RWPE2 (cell line): ENCODE measurements around the gene CYP4F3.

Experiments used
- ATAC-seq: fragments of 200-7000 bp; cut with Tn5 transposase; 3 replicates; pipeline ENCODE4 v1.9.1; 2021; ENCODE audit warnings: low read depth
- DNase-seq: peaks from one replicate; pipeline ENCODE4 v3.0.0-alpha.2; 2020; ENCODE audit warnings: low spot score
- H3K27ac ChIP-seq: fragments of 450-650 bp; 2 replicates; pipeline ENCODE4 v1.5.1; 2017; ENCODE audit warnings: mild to moderate bottlenecking; ENCODE audit not compliant: poor library complexity, severe bottlenecking
- H3K27me3 ChIP-seq: fragments of 250-450 bp; sonication (Bioruptor Pico); 2 replicates; pipeline ENCODE4 v1.5.1; 2021; ENCODE audit warnings: mild to moderate bottlenecking, moderate library complexity; ENCODE audit not compliant: insufficient read depth, poor library complexity, severe bottlenecking
- H3K36me3 ChIP-seq: fragments of 250-450 bp; sonication (Bioruptor Pico); 2 replicates; pipeline ENCODE4 v1.5.1; 2020; ENCODE audit warnings: low read depth, mild to moderate bottlenecking, moderate library complexity
- H3K4me1 ChIP-seq: fragments of 250-450 bp; sonication (Bioruptor Pico); 2 replicates; pipeline ENCODE4 v1.5.1; 2021; ENCODE audit warnings: mild to moderate bottlenecking, moderate library complexity; ENCODE audit not compliant: insufficient read depth, poor library complexity, severe bottlenecking
- H3K4me3 ChIP-seq: fragments of 250-450 bp; sonication (Bioruptor Pico); 2 replicates; pipeline ENCODE4 v1.5.1; 2021; ENCODE audit warnings: mild to moderate bottlenecking, moderate library complexity; ENCODE audit not compliant: severe bottlenecking
- H3K9me3 ChIP-seq: fragments of 250-450 bp; sonication (Bioruptor Pico); 2 replicates; pipeline ENCODE4 v1.5.1; 2021; ENCODE audit warnings: mild to moderate bottlenecking, moderate library complexity; ENCODE audit not compliant: severe bottlenecking
- TF ChIP-seq, protein P1 (sequence below): fragments of 450-650 bp; IDR thresholded peaks from one replicate; pipeline ENCODE4 v1.5.1; 2017; ENCODE audit warnings: mild to moderate bottlenecking, moderate library complexity; ENCODE audit not compliant: poor library complexity, severe bottlenecking

The CYP4F3 gene

GRCh38 chr19:15609261-15609660 is 31.4 kb upstream of the CYP4F3 start:
- ATAC-seq (no peak), DNase-seq (no peak)
- H3K36me3 ChIP-seq = no peaks in the 10 kb centered on the region
- H3K27me3 ChIP-seq = no peaks in the 10 kb centered on the region
- H3K9me3 ChIP-seq = no peaks in the 10 kb centered on the region
- H3K4me3 ChIP-seq = no peak overlapping the region
- TF ChIP-seq, protein P1, sequence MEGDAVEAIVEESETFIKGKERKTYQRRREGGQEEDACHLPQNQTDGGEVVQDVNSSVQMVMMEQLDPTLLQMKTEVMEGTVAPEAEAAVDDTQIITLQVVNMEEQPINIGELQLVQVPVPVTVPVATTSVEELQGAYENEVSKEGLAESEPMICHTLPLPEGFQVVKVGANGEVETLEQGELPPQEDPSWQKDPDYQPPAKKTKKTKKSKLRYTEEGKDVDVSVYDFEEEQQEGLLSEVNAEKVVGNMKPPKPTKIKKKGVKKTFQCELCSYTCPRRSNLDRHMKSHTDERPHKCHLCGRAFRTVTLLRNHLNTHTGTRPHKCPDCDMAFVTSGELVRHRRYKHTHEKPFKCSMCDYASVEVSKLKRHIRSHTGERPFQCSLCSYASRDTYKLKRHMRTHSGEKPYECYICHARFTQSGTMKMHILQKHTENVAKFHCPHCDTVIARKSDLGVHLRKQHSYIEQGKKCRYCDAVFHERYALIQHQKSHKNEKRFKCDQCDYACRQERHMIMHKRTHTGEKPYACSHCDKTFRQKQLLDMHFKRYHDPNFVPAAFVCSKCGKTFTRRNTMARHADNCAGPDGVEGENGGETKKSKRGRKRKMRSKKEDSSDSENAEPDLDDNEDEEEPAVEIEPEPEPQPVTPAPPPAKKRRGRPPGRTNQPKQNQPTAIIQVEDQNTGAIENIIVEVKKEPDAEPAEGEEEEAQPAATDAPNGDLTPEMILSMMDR = no peak
- H3K27ac ChIP-seq = no peak overlapping the region
- H3K4me1 ChIP-seq = no peaks in the 10 kb centered on the region

- Histone ChIP-seq H3K27me3 (no peaks in the 10 kb centered on the region), H3K4me1 (no peaks in the 10 kb centered on the region), H3K9me3 (no peaks in the 10 kb centered on the region), H3K4me3 (no peak overlapping the region), H3K36me3 (no peaks in the 10 kb centered on the region), H3K27ac (no peak overlapping the region)
- DNase-seq = no peak
- TF ChIP-seq, protein P1 = no peak
- ATAC-seq = no peak
Measured at GRCh38 chr19:15612342-15612741, 28.4 kb upstream of the CYP4F3 start.

- TF ChIP-seq, protein P1 = no peak
- ATAC-seq = no peak
Measured at GRCh38 chr19:15613338-15613737, 27.4 kb upstream of the CYP4F3 start.

GRCh38 chr19:15614507-15615379 is 26.0 kb upstream of the CYP4F3 start, which contains the start of gene CYP4F8:
Gene CYP4F8 (plus strand): TSS chr19:15615218. CDS start chr19:15615617, 399 bp downstream.
- DNase-seq = no peak
- Histone ChIP-seq H3K4me1 (no peaks in the 10 kb centered on the region), H3K36me3 (no peaks in the 10 kb centered on the region), H3K9me3 (no peaks in the 10 kb centered on the region), H3K27me3 (no peaks in the 10 kb centered on the region), H3K4me3 (no peak within 1 kb of the TSS), H3K27ac (no peak within 1 kb of the TSS)
- ATAC-seq = no peak
- TF ChIP-seq, protein P1 = no peak

More at GRCh38 chr19:15613338-15613737, 27.4 kb upstream of the CYP4F3 start:
- H3K4me3 ChIP-seq = no peak overlapping the region
- no peak overlapping the region for H3K27ac ChIP-seq
- no peak for DNase-seq
- no peaks in the 10 kb centered on the region for H3K9me3 ChIP-seq
- no peaks in the 10 kb centered on the region for H3K36me3 ChIP-seq
- no peaks in the 10 kb centered on the region for H3K27me3 ChIP-seq
- H3K4me1 ChIP-seq = no peaks in the 10 kb centered on the region

GRCh38 chr19:15615526-15615925 is 25.2 kb upstream of the CYP4F3 start:
- no peaks in the 10 kb centered on the region for H3K27me3 ChIP-seq
- H3K27ac ChIP-seq = no peak overlapping the region
- H3K4me1 ChIP-seq = no peaks in the 10 kb centered on the region
- H3K9me3 ChIP-seq = no peaks in the 10 kb centered on the region
- DNase-seq (no peak), ATAC-seq (no peak)
- TF ChIP-seq, protein P1 = no peak
- H3K4me3 ChIP-seq = no peak overlapping the region
- H3K36me3 ChIP-seq = no peaks in the 10 kb centered on the region
